Measurements from ENCODE around the gene KBTBD13.
"Not testable (repeated sequence)": the region's sequence is repeated elsewhere in the genome, so short reads cannot be mapped to it uniquely, and the experiment has no call there.

Gene KBTBD13

GRCh38 chr15:65092911-65093792 is 16.6 kb downstream of the KBTBD13 start:
- DNase-seq = no peak

GRCh38 chr15:65093793-65094170 is 17.2 kb downstream of the KBTBD13 start:
- DNase-seq = not testable (repeated sequence)

- no peak for DNase-seq
These were observed 17.9 kb downstream of the KBTBD13 start for GRCh38 chr15:65094294-65094995.

- DNase-seq = no peak
These were observed 18.6 kb downstream of the KBTBD13 start for GRCh38 chr15:65095011-65095746.

- DNase-seq = no peak
These were observed 19.2 kb downstream of the KBTBD13 start for GRCh38 chr15:65095747-65096104.

GRCh38 chr15:65096481-65097385 is 20.2 kb downstream of the KBTBD13 start:
- DNase-seq = no peak

- DNase-seq = no peak
These were observed 21.2 kb downstream of the KBTBD13 start for GRCh38 chr15:65097651-65098263.

GRCh38 chr15:65099336-65099735 is 22.8 kb downstream of the KBTBD13 start:
- DNase-seq = no peak

- DNase-seq = not testable (repeated sequence)
These were observed 23.3 kb downstream of the KBTBD13 start for GRCh38 chr15:65099801-65100200.

GRCh38 chr15:65100442-65100841 is 23.9 kb downstream of the KBTBD13 start:
- no peak for DNase-seq

GRCh38 chr15:65101411-65101890 is 24.9 kb downstream of the KBTBD13 start:
- no peak for DNase-seq

GRCh38 chr15:65101891-65102708 is 25.6 kb downstream of the KBTBD13 start:
- no peak for DNase-seq

GRCh38 chr15:65102912-65103311 is 26.4 kb downstream of the KBTBD13 start:
- DNase-seq = no peak

GRCh38 chr15:65105038-65105437 is 28.5 kb downstream of the KBTBD13 start:
- DNase-seq = no peak

- DNase-seq = no peak
These were observed 29.6 kb downstream of the KBTBD13 start for GRCh38 chr15:65106011-65106590.

GRCh38 chr15:65110676-65111292 is 34.2 kb downstream of the KBTBD13 start:
- DNase-seq = no peak

GRCh38 chr15:65115086-65115485 is 38.5 kb downstream of the KBTBD13 start, which contains the start of gene UBAP1L:
UBAP1L (minus strand) TSS chr15:65115200; CDS start chr15:65106215, 8,985 bp downstream.
- DNase-seq = no peak

- peak; percentile 13 for DNase-seq
These were observed 39.0 kb downstream of the KBTBD13 start for GRCh38 chr15:65115542-65115941.
